C4-2B (cell line): ENCODE measurements around the gene RRP36.
"Not testable (repeated sequence)": the region's sequence is repeated elsewhere in the genome, so short reads cannot be mapped to it uniquely, and the experiment has no call there.

ENCODE experiments used
- H3K27ac ChIP-seq: fragments of 450-650 bp; 2 replicates; pipeline ENCODE4 v1.5.1; 2017
- ZFX ChIP-seq: fragments of 450-650 bp; IDR thresholded peaks from 2 replicates; pipeline ENCODE4 v1.6.1; 2017
- TF ChIP-seq, protein P1 (sequence below): fragments of 450-650 bp; conservative IDR thresholded peaks from 2 replicates; pipeline ENCODE4 v1.5.1; 2017; ENCODE audit warnings: mild to moderate bottlenecking

The RRP36 gene

DNA sequence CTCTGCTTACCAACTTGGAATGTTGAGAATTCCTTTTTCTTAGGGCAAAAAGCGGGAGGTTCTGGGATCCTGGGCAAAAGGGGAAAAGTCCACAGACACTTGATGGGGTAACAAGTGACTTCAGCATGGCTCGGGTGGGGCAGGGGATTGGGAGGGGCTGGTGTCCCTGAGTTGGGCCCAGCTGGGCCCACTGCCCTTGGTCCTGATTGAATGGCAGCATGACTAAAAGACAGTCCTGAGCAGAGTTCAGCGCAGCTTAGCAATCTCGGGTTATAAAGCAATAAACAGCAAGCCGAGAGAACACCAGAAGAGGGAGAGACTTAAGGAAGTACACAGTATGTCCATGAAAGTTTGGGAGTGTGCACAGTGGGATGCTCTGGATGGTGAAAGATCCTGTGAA, 31.5 kb upstream of the RRP36 start:
- no peak overlapping the region for H3K27ac ChIP-seq
- TF ChIP-seq, protein P1, sequence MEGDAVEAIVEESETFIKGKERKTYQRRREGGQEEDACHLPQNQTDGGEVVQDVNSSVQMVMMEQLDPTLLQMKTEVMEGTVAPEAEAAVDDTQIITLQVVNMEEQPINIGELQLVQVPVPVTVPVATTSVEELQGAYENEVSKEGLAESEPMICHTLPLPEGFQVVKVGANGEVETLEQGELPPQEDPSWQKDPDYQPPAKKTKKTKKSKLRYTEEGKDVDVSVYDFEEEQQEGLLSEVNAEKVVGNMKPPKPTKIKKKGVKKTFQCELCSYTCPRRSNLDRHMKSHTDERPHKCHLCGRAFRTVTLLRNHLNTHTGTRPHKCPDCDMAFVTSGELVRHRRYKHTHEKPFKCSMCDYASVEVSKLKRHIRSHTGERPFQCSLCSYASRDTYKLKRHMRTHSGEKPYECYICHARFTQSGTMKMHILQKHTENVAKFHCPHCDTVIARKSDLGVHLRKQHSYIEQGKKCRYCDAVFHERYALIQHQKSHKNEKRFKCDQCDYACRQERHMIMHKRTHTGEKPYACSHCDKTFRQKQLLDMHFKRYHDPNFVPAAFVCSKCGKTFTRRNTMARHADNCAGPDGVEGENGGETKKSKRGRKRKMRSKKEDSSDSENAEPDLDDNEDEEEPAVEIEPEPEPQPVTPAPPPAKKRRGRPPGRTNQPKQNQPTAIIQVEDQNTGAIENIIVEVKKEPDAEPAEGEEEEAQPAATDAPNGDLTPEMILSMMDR = no peak
- no peak for TF ChIP-seq ZFX

DNA sequence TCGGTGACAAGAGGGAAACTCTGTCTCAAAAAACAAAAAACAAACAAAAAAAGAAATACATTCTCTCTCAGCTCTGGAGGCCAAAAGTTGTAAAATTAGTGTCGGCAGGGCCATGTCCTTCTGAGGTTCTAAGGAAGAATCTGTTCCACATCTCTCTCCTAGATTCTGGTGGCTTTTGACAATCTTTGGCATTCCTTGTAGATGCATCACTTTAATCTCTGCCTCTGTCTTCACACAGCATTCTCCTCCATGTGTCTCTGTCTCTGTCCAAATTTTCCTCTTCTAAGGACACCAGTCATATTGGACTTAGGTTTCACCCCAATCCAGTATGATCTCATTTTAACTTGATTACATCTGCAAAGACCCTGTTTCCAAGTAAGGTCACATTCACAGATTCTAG, 28.0 kb upstream of the RRP36 start:
- H3K27ac ChIP-seq = no peak overlapping the region
- TF ChIP-seq ZFX = no peak
- TF ChIP-seq, protein P1 = no peak

DNA sequence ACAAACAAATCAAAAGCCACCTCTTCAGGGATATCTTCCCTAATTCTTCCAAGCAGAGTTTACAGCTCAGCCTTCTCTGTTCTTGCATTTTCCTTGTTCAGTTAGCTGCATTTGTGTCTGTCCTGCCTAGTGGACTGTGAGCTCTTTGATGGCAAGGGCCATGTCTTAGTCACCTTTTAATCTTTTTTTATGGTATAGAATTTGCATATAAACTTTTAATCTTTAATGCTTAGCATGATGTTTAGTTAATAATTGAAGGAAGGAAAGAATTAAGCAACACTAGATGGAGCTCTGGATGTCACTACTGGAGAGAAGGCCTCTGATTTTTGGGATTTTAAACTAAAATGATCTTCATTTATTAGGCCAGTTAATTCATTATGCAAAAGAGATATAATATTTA, 24.9 kb upstream of the RRP36 start:
- H3K27ac ChIP-seq = no peak overlapping the region
- TF ChIP-seq ZFX = no peak
- TF ChIP-seq, protein P1 = no peak

- not testable (repeated sequence) for H3K27ac ChIP-seq
Measured at GRCh38 chr6:42998205-42998604, 23.2 kb upstream of the RRP36 start.

GRCh38 chr6:43001843-43002242, 19.6 kb upstream of the RRP36 start:
- TF ChIP-seq, protein P1 = no peak
- TF ChIP-seq ZFX = no peak
- no peak overlapping the region for H3K27ac ChIP-seq

DNA sequence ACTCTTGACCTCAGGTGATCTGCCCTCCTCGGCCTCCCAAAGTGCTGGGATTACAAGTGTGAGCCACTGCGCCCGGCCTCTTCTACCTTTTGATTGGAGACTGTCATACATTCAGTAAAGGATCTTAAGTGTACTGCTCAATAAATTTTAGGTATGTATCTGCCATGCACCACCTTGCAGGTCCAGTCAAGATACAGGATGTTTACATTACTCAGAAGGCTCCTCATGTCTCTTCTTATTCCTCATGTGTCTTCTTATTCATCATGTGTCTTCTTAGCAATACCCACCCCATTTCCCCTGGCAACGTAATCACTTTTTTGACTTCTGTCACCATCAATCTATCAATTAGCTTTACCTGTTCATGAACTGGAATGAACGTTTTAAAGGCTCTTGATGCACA, 15.6 kb upstream of the RRP36 start:
- no peak for TF ChIP-seq ZFX
- TF ChIP-seq, protein P1 = no peak
- no peak overlapping the region for H3K27ac ChIP-seq

DNA sequence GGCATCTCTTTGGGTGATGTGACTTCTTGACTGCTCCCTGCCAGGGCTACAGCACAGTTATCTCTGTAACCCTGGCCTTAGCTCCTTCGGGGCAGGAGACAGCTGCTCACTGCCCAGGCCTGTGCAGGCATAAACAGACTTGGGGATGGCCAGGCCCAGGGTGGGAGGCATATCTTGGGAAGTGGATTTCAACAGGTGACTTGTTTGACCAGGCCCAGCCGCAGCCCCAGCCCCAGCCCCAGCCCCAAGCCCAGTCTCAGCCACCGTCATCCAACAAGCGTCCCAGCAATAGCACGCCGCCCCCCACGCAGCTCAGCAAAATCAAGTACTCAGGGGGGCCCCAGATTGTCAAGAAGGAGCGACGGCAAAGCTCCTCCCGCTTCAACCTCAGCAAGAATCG, 15.2 kb upstream of the RRP36 start:
- TF ChIP-seq, protein P1 = no peak
- TF ChIP-seq ZFX = no peak
- no peak overlapping the region for H3K27ac ChIP-seq

- no peak overlapping the region for H3K27ac ChIP-seq
- no peak for TF ChIP-seq ZFX
- TF ChIP-seq, protein P1 = no peak
Measured at GRCh38 chr6:43007126-43007525, 14.3 kb upstream of the RRP36 start.
